Heart left ventricle (tissue), 16 donors: Measurements from ENCODE around the gene OSBP2. TPM values are rescaled to one million over a fixed set of nuclear protein-coding genes. Genes with fewer than 3 reads are reported as not detected.
A peak's percentile ranks its signal among the peaks of the same experiment; 100 is the strongest.
"Not testable (repeated sequence)": the region's sequence is repeated elsewhere in the genome, so short reads cannot be mapped to it uniquely, and the experiment has no call there.

Experiments used
- ATAC-seq, 4 donors: fragments of 200-7000 bp; cut with Tn5 transposase; one replicate each; pipeline ENCODE4 v1.9.1; 2020 to 2022; ENCODE audit warnings: moderate library complexity in 4 of 4, mild to moderate bottlenecking in 3 of 4, moderate number of reproducible peaks in 1 of 4
- DNase-seq, 5 donors: peaks; one replicate each; pipeline ENCODE4 v3.0.0-alpha.2; 2020
- H3K27ac ChIP-seq, 12 donors: fragments of 200-600 bp; sonication (generic) in 4 of 12; one replicate each; pipeline versions ENCODE4 v1.5.0 to v1.8.0; 2016 to 2022; ENCODE audit warnings: mild to moderate bottlenecking in 2 of 12
- H3K27me3 ChIP-seq, 9 donors: fragments of 200-600 bp; sonication (generic) in 2 of 9; one replicate each; pipeline versions ENCODE4 v1.5.1 to v1.8.0; 2016 to 2022; ENCODE audit warnings: mild to moderate bottlenecking in 3 of 9
- H3K36me3 ChIP-seq, 9 donors: fragments of 200-600 bp; sonication (generic) in 2 of 9; one replicate each; pipeline versions ENCODE4 v1.5.0 to v1.8.0; 2018 to 2022; ENCODE audit warnings: mild to moderate bottlenecking in 2 of 9
- H3K4me1 ChIP-seq, 12 donors: fragments of 200-600 bp; sonication (generic) in 4 of 12; one replicate each; pipeline versions ENCODE4 v1.5.0 to v1.8.0; 2016 to 2022; ENCODE audit warnings: mild to moderate bottlenecking in 3 of 12
- H3K4me3 ChIP-seq, 12 donors: fragments of 200-600 bp; sonication (generic) in 4 of 12; one replicate each; pipeline versions ENCODE4 v1.5.0 to v1.8.0; 2017 to 2022; ENCODE audit warnings: mild to moderate bottlenecking in 9 of 12, moderate library complexity in 4 of 12
- H3K9me3 ChIP-seq, 12 donors: fragments of 200-600 bp; sonication (generic) in 4 of 12; one replicate each; pipeline versions ENCODE4 v1.5.0 to v1.8.0; 2016 to 2022; ENCODE audit warnings: mild to moderate bottlenecking in 1 of 12
- POLR2A ChIP-seq, 2 donors: fragments of 450-650 bp; IDR thresholded peaks; one replicate each; pipeline ENCODE4 v1.6.1; 2017; ENCODE audit warnings: antibody characterized with exemption in 2 of 2, mild to moderate bottlenecking in 2 of 2, moderate library complexity in 2 of 2
- WGBS, 4 donors: extraction: QIAGEN DNeasy Blood & Tissue Kit in 2 of 4; methylation state at CpG; one replicate each; pipeline versions ENCODE4 v1.1.5 to v1.1.7; 2013 to 2018; 5-methylcytosine and 5-hydroxymethylcytosine counted together
- intact Hi-C, 10 donors: fragments of 100-400 bp; cut with DNase I; formaldehyde crosslinking; loops; one replicate each; pipeline versions ENCODE4 v1.11.1 to v1.14.2; 2022
- polyA plus RNA-seq, 2 donors: library from polyadenylated mRNA; stranded (reverse); fragments of 200-250 nt; gene quantifications; one replicate each; pipeline ENCODE4 v1.2.3, GENCODE V29; 2013
- total RNA-seq, 9 donors: library from RNA; depleted of rRNA in 2 of 9; stranded (reverse); fragments of >200 nt in 2 of 9; fragmentation: NEBNext Ultra II Directional in 3 of 9; extraction: Animal tissue kit (Norgen Biotek cat#: 25700) in 3 of 9; gene quantifications; one replicate each; pipeline versions ENCODE4 v1.1.0 to v1.2.4, GENCODE V29; 2016 to 2023
- TF ChIP-seq, protein P1 (sequence below), 12 donors: fragments of 200-600 bp; sonication (generic) in 4 of 12; IDR thresholded peaks; one replicate each; pipeline versions ENCODE4 v1.5.0 to v1.8.0; 2018 to 2022; ENCODE audit warnings: antibody characterized with exemption in 12 of 12, mild to moderate bottlenecking in 5 of 12
- donor health status: ischemic (EF 13 %, LVEDD 7.1; RV severe dilation, severe dysfunction).
- donor health status: healthy with polysubstance abuse.
- donor health status: DM: no; HTN: yes; CAD: no.
- donor health status: DM: no; HTN: no; CAD: no.
- donor health status: ischemic (EF 25% LVEDD 6.9; RV normal size, moderate dysfunction).
- donor health status: ischemic (EF 25% LVEDD 5.7; RV mildly dilated, moderate dysfunction).
- donor health status: healthy.
- donor health status: DM: yes; HTN: yes; CAD: no.
- donor health status: ischemic (EF 35%, LVEDD 5.7; RV mildly dilated, moderate dysfunction).
- donor health status: nonischemic (EF 11% LVEDD 7.7; RV severe dilation, severe dysfunction).
- donor health status: DM: yes; HTN: yes; CAD: no.
- donor health status: PGD.
- donor health status: ischemic (EF 29% LVEDD 5.4; RV normal size, mild dysfunction).
- donor health status: nonischemic (EF 23%, LVEDD 6.1; RV moderate dilation, normal function).

The OSBP2 gene
- total and polyA plus RNA-seq, 11 donors = 2.0 to 23.5 (median 12.2) TPM

GRCh38 chr22:30774566-30774965, 79.9 kb downstream of the OSBP2 start:
- H3K27me3 ChIP-seq = no peaks in the 10 kb centered on the region
- no peaks in the 10 kb centered on the region for H3K36me3 ChIP-seq
- H3K9me3 ChIP-seq = no peaks in the 10 kb centered on the region
- 89 to 95% (median 94%) methylated on average over 4 of the region's 4 CpGs for WGBS, 4 donors
- H3K4me1 ChIP-seq = peaks cover 0 to 5% (median 0%) of the 10 kb centered on the region in 12 donors
- intact Hi-C loops = loop anchor here in 2 of 10 donors (10.0 kb wide), 2 partner anchors 110 to 120 kb away; no protein-coding TSS in a partner anchor
- H3K27ac ChIP-seq = no peak overlapping the region
- no peak overlapping the region for H3K4me3 ChIP-seq
- ATAC-seq = no peak
- no peak for TF ChIP-seq POLR2A (IDR thresholded peaks at IDR 0.05)
- TF ChIP-seq, protein P1, sequence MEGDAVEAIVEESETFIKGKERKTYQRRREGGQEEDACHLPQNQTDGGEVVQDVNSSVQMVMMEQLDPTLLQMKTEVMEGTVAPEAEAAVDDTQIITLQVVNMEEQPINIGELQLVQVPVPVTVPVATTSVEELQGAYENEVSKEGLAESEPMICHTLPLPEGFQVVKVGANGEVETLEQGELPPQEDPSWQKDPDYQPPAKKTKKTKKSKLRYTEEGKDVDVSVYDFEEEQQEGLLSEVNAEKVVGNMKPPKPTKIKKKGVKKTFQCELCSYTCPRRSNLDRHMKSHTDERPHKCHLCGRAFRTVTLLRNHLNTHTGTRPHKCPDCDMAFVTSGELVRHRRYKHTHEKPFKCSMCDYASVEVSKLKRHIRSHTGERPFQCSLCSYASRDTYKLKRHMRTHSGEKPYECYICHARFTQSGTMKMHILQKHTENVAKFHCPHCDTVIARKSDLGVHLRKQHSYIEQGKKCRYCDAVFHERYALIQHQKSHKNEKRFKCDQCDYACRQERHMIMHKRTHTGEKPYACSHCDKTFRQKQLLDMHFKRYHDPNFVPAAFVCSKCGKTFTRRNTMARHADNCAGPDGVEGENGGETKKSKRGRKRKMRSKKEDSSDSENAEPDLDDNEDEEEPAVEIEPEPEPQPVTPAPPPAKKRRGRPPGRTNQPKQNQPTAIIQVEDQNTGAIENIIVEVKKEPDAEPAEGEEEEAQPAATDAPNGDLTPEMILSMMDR (IDR thresholded peaks at IDR 0.05) = no peak
- DNase-seq = no peak

DNA sequence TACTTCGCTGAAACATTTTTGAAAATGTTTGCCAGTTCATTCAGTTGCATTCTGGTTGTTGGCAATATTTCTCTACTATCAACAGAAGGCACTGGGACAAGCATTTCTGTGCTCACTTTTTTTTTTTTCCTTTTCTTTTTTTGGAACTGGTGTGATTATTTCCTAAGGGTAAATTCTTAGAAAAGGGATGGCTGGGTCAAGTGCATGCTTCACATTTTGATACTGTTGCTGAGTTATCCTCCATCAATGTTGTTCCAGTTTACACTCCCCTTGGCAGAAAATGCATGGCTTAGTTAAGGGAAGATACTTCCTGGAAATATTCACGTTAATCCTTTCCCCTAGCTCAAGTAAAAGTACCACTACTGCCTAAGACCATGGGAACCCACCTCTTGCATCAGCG, 81.8 kb downstream of the OSBP2 start:
- H3K36me3 ChIP-seq = no peaks in the 10 kb centered on the region
- peaks cover 0 to 5% (median 0%) of the 10 kb centered on the region in 12 donors for H3K4me1 ChIP-seq
- intact Hi-C loops = loop anchor here in 2 of 10 donors (10.0 kb wide), 2 partner anchors 108 to 118 kb away; no protein-coding TSS in a partner anchor
- DNase-seq = no peak
- 52 to 64% (median 58%) methylated on average over 3 of the region's 3 CpGs for WGBS, 4 donors
- H3K27ac ChIP-seq = no peak overlapping the region
- TF ChIP-seq, protein P1 (IDR thresholded peaks at IDR 0.05) = no peak
- TF ChIP-seq POLR2A (IDR thresholded peaks at IDR 0.05) = no peak
- H3K4me3 ChIP-seq = no peak overlapping the region
- no peaks in the 10 kb centered on the region for H3K27me3 ChIP-seq
- H3K9me3 ChIP-seq = no peaks in the 10 kb centered on the region
- peak in 1 of 4 donors; percentile 37 for ATAC-seq

- not testable (repeated sequence) for H3K4me1 ChIP-seq, H3K27me3 ChIP-seq, DNase-seq, H3K27ac ChIP-seq, H3K9me3 ChIP-seq, H3K36me3 ChIP-seq, H3K4me3 ChIP-seq, ATAC-seq
- WGBS, 4 donors = 56 to 78% (median 65%) methylated on average over 6 of the region's 6 CpGs
- intact Hi-C loops = loop anchor here in 2 of 10 donors (10.0 kb wide), 2 partner anchors 108 to 118 kb away; no protein-coding TSS in a partner anchor
These were observed 82.5 kb downstream of the OSBP2 start for GRCh38 chr22:30777146-30777545.

DNA sequence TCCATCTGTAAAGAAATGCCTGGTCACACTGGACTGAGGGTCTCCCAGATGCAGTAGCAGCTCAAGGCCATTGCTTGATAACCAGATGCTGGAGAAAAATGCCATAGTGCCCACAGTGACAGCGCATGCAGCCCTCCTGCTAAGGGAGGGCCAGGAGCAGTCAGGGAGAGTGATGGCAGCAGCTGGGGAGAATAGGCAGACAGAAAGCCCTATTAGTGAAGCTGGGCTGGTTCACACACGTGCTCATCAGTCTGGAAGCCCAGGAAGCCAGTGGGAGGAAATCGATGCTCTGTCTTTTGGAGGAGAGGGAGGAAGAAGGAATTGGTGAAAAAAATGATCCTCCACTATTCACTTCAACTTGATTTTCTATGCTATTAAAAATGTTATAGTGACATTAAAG, 82.9 kb downstream of the OSBP2 start:
- WGBS, 4 donors = 57 to 74% (median 65%) methylated on average over 3 of the region's 3 CpGs
- Histone ChIP-seq H3K4me1 (peaks cover 0 to 5% (median 0%) of the 10 kb centered on the region in 12 donors), H3K36me3 (no peaks in the 10 kb centered on the region), H3K27ac (no peak overlapping the region), H3K27me3 (no peaks in the 10 kb centered on the region), H3K4me3 (no peak overlapping the region), H3K9me3 (no peaks in the 10 kb centered on the region)
- TF ChIP-seq POLR2A (IDR thresholded peaks at IDR 0.05) = no peak
- TF ChIP-seq, protein P1 (IDR thresholded peaks at IDR 0.05) = no peak
- DNase-seq = no peak
- intact Hi-C loops = loop anchor here in 2 of 10 donors (10.0 kb wide), 2 partner anchors 107 to 117 kb away; no protein-coding TSS in a partner anchor
- ATAC-seq = no peak

DNA sequence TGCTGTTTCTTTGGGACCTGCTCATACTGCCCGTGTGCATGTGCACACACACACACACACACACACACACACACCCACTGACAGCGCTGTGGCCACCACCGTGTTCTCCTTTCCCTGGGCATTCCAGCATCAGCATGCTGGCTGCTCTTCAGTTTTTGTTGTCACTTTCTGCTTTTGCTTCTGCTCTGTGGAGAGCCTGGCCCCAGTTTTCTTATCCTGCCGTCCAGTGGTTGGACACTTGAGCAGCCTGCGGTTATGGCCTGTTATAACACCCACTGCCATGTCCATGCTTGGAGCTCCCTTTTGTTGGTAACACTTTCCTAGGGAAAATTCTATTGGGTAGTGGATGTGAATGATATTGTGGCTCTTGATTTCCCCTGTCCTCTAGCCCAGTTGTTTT, 83.6 kb downstream of the OSBP2 start:
- Histone ChIP-seq H3K4me1 (peaks cover 0 to 5% (median 0%) of the 10 kb centered on the region in 12 donors), H3K4me3 (no peak overlapping the region), H3K27me3 (no peaks in the 10 kb centered on the region), H3K27ac (no peak overlapping the region), H3K36me3 (no peaks in the 10 kb centered on the region), H3K9me3 (no peaks in the 10 kb centered on the region)
- TF ChIP-seq POLR2A (IDR thresholded peaks at IDR 0.05) = no peak
- TF ChIP-seq, protein P1 (IDR thresholded peaks at IDR 0.05) = no peak
- ATAC-seq (no peak), DNase-seq (no peak)
- intact Hi-C loops = loop anchor here in 2 of 10 donors (10.0 kb wide), 2 partner anchors 107 to 117 kb away; no protein-coding TSS in a partner anchor
- WGBS, 4 donors = 63 to 86% (median 76%) methylated on average over 5 of the region's 5 CpGs
